GM21576 (cell line): Measurements from ENCODE around the gene NRXN3.
"Not testable (repeated sequence)": the region's sequence is repeated elsewhere in the genome, so short reads cannot be mapped to it uniquely, and the experiment has no call there.

Experiments
- ATAC-seq: cut with Tn5 transposase; IDR thresholded peaks from one replicate; pipeline ENCODE4 v1.9.1; 2021; ENCODE audit warnings: mild to moderate bottlenecking, moderate library complexity; ENCODE audit not compliant: unreplicated experiment

The NRXN3 gene

GRCh38 chr14:79732911-79733655, 1562.9 kb downstream of the NRXN3 start:
- ATAC-seq, result no peak

DNA sequence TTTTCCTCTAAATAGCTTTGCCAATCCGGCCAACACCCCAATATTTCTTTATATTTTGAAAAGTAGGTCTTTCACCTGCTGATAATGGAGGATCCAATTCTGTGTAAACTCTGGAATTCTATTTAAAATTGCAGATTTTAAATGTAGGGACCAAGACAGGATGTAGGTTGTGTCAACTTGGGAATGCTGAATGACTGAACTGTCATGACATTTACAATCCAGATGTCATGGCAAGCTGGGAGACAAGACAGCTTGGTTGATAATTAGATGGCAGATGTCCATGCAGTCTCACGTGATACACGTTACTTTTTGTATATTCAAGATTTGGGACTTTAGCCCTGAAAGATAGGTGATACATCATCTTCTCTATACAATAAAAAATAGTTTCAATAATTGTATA, 1564.0 kb downstream of the NRXN3 start:
- ATAC-seq, result no peak

- no peak for ATAC-seq
Measured at GRCh38 chr14:79734656-79735055, 1564.5 kb downstream of the NRXN3 start.

DNA sequence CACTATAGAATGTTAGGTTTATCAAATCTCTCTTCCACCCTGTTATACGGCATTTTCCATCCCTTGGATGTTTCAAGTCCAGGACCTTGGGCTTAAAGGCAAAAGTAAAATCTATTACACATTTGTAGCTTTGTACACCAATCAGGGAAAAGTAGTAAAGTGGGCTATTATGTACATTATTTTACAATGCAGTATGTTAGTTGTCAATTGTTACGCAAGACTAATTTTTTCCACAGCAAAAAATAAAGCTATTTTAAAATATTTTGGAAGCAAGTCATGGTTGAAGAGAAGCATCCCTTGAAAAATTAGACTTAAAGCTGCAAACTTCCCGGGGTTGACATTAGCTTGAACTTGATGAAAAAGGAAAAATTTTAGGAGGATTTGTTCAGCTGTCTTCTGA, 1564.9 kb downstream of the NRXN3 start:
- no peak for ATAC-seq

DNA sequence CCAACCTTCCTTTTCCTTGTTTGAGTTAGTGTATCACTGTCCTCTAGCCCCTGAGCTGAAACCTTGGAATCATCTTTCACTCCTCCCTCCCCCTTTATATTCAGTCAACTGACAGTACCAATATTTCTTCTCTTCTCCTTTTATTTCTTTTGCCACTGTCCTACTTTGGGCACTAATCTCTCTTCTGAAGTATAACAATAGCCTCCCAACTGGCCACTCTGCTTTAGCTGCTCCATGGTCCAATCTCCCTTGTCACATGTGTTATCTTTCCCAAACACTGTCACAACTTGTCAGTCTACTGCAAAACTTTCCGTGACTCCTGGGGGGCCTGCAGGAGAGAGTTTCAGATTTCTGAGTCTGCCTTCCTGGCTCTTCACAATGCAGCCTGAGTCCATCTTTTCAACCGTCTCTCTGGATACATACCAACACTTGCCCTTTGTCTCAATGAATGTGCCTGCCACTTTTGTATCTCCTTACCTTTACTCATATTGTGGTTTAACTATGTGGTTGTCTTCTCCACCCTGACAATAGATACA, 1570.0 kb downstream of the NRXN3 start:
- ATAC-seq, result no peak

- no peak for ATAC-seq
Measured at GRCh38 chr14:79742142-79742541, 1572.0 kb downstream of the NRXN3 start.

DNA sequence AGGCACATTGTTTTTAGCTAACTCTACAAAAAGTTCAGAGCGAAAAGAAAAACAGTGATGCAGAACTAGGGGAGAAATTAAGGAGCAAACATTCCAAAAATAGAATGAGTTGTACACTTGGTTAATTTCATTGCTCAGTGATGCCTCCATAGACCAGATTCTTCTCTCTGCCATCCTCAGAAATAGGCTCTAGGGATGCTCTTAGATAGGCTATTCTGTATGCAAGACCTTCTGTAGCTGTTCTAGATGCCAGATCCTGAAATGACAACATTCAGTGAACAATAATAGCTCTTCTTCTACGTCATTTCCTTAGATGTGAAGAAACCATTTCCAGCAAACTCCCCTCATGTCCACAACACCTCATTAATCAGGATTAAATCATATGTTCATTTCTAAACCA, 1574.9 kb downstream of the NRXN3 start:
- no peak for ATAC-seq

DNA sequence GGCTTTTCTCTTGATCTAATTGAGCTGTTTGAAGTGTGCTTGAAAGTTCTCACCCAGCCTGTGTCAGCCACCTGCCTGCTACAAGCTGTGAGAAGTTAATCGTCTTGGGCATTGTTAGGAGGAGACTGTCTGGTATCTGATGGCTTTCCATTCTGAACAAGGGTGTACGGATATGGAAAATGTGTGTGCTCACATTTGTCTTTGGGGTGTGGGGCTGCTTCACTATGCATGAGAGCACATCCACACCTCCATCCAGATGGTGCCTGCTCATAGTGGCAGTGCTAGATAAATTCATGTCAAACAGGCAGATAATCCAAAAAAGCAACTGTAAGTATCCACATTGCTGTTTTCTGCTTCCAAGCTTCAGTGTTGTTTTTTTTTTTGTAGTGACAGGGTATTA, 1578.9 kb downstream of the NRXN3 start:
- no peak for ATAC-seq

DNA sequence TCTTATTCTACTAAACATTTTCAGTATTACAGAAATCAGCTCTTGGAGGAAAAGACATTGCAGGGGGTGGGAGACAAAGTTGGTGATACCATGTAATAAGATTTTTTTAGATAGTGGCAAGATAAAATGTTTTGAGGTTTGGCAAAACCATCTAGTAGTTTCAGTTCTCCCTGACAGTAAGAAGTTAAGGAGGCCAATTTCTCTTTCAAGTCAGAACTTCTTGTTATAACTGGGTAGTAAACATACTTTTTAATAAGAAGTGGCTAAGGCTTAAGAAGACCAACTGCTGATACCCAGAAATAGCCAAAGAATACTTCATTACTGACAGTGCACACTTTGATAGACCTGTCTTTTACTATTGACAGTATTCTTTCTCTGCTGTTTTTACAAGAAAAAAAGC, 1588.8 kb downstream of the NRXN3 start:
- no peak for ATAC-seq

DNA sequence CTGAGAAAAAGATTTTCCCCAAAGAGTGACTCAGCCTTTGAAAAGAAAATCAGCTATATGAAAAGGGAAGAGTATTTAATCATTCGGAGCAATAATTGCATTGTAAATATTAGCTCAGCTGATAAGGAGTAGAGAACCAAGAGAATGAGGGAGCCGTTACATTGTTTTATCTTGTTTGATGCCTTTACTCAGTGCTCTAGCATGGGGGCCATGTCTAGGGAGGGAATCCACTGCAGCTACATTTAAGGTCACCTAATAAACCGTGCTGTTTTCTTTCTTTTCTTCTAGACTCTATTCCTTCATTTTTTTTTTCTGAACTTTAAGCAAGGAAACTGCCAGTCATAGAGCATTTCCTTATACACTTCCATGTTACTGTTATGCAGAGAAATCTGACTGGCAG, 1594.2 kb downstream of the NRXN3 start:
- ATAC-seq, result no peak

DNA sequence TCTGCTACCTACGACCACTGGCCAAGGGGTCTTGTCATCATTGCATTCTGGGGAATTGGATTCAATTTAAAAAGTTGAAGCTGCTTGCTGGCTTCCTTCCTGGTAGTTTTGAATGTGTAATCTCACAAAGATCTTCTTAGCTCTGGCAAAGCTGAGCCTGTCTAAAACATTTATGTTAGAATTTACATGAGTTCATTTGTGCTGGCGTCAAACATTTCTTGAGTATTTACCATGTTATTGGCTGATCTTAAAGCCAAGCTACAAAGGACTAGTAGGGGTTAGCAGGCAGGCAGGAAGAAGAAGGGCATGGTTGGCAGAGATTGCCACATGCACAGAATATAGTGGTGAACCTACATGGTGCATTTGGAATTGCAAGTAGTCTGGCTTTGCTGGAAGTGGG, 1596.3 kb downstream of the NRXN3 start:
- no peak for ATAC-seq

- no peak for ATAC-seq
Measured at GRCh38 chr14:79767251-79767650, 1597.1 kb downstream of the NRXN3 start.

- ATAC-seq, result not testable (repeated sequence)
Measured at GRCh38 chr14:79767721-79768120, 1597.5 kb downstream of the NRXN3 start.

DNA sequence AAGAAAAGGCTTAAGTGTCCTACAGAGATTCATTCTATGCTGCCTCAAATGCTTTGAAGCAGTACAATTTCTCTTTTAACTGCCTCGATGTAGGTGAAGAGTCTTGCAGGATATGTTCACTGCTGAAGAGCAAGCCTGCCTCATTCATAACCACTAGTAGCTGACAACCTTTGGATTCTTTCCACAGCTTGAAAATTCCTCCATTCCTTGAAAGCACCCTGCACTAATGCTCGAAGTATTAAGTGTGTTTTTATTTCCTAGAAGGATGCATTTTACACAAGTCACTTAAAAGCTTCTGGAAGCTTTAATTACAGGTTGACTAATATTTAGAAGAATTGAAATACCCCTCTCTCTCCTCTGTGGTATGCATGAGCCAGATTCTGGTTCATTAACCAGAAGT, 1611.7 kb downstream of the NRXN3 start:
- no peak for ATAC-seq

DNA sequence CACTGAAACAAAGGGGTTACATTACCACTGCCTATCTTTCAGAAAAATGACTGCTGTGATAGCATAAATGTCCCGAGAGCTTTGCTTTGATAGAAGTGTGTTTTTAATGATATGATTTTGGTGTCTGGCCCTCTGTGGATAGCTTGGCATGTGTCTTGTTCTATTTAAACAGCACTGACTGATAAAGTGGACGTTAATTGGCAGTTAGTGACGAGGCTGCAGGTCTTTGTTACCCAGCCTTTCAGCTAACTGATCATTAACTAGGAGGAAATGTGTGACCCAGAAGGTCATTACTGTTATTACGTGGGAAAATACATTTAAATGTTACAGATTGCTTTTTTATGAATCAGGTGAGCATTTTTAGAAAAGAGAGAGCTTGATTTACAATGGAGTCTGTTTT, 1612.9 kb downstream of the NRXN3 start:
- ATAC-seq, result no peak

- no peak for ATAC-seq
Measured at GRCh38 chr14:79786522-79786921, 1616.3 kb downstream of the NRXN3 start.

DNA sequence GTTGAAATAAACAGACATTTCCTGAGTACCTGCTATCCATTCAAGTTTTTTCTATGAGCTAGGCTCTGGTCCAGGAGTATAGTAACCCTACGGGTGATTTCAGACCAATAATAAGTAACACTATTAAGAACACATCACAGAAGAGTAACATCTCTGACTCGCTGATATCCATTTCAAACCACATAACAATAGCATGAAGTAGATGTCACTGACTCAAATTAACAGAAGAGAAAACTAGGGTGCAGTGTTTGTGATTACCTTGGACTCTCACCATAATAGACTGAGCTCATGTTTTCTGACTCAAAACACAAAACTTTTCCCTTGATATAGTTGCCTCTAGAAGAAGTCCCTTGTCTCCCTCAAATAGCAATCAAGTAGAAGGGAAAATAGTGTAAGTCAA, 1618.2 kb downstream of the NRXN3 start:
- ATAC-seq, result no peak

- no peak for ATAC-seq
Measured at GRCh38 chr14:79791055-79791732, 1621.0 kb downstream of the NRXN3 start.

DNA sequence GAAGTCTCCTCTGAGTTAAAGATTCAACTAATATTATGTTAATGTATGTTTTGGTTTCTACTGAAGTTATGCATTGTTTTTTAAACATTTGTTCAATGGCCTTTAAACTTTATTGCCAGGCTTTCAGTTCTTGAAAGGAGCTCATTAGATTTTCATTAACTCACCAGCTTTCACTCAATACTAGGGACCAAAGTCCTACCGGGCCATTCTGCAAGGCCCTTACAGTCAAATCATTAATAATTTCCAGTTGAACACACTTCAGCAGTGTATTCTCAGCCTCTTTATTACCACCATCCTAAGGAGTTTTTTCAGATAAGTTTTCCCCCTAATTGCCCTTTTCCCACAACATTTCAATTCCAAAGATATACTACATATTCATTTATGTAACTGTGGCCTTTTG, 1631.9 kb downstream of the NRXN3 start:
- no peak for ATAC-seq

DNA sequence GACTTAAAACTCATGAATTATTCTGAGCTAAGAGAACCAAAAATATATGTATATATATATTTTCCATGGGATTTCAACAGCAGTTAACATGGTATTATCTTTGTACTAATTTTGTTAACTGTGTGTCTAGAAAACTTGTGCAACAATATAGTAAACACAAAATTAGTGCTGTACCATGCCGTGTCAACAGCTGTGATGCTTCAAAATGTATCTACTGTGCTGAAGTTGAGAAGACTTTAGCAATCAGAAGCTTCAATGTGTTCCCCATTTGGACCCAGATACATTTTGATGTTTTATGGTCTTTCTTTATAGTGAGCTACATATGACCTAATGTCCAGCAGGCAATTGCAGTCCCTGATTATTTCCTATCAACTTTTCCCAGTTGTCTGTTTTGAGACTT, 1635.5 kb downstream of the NRXN3 start:
- ATAC-seq, result no peak

DNA sequence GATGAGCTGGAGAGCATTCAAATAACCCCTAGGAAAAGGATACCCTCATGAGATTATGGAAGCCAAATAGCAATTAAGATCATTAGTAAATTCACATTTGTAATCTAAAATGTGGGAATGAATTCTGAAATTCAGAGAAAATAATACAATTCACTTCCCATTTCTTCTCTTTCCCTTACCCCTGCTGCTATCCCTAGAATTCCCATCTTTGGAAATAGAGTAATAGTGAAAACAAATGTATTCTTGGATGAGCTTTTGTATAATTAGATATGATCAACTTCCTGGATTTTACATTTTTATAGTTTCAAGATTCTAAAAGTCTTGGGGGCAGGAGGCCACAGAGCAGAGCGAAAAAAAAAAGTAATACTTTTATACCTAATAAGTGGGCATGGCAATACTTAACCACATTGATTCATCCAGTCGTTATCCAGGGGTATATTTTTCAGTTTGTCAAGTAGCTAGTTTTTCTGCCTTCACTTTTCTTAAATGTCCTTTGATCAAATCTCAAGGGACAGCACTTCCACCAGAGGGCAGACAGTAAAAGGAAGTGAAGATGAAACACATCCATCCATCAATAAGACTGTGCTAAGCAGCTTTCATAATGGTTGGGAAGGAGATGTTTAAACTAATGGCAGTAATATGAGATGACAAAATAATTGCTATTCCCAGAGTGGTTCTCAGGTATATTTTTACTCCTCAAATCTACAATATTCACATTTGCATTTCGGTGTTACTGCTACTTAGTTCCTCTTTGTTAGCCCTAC, 1639.9 kb downstream of the NRXN3 start:
- ATAC-seq, result no peak
